ENCODE measurements around the gene PCDHB10. TPM values are rescaled to one million over a fixed set of nuclear protein-coding genes. Genes with fewer than 3 reads are reported as not detected.
"Not testable (repeated sequence)": the region's sequence is repeated elsewhere in the genome, so short reads cannot be mapped to it uniquely, and the experiment has no call there.

Gene PCDHB10
- total and polyA plus RNA-seq, 2 donors from 2014 or later, result 0.73 to 2.3 TPM

DNA sequence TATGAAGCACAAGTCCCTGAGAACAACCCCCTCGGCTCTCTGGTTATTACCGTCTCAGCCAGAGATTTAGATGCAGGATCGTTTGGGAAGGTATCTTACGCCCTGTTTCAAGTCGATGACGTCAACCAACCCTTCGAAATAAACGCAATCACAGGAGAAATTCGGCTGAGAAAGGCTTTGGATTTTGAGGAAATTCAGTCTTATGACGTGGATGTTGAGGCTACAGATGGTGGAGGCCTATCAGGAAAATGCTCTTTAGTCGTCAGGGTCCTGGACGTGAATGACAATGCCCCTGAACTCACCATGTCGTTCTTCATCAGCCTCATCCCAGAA is 41.2 kb upstream of the PCDHB10 start:
- intact Hi-C loops (cut with DNase I), result no loop called here
- FAIRE-seq, result no peak
- no peaks in the 10 kb centered on the region for H3K4me1 ChIP-seq (ENCODE audit: control insufficient read depth in 2 of 3, insufficient read depth in 2 of 3, low read depth in 1 of 3, low read length in 3 of 3)
- peaks cover 2 to 35% (median 10%) of the 10 kb centered on the region in 3 donors for H3K9me3 ChIP-seq (ENCODE audit: control insufficient read depth in 2 of 3, insufficient read depth in 1 of 3, low read length in 3 of 3)
- no peak overlapping the region for H3K27ac ChIP-seq (ENCODE audit: low read depth in 2 of 2, low read length in 2 of 2)
- no peak overlapping the region for H3K4me3 ChIP-seq (ENCODE audit: low read length in 3 of 3)
- no peak overlapping the region for H3K9ac ChIP-seq (ENCODE audit: low read length in 3 of 3)
- TF ChIP-seq, protein P1, sequence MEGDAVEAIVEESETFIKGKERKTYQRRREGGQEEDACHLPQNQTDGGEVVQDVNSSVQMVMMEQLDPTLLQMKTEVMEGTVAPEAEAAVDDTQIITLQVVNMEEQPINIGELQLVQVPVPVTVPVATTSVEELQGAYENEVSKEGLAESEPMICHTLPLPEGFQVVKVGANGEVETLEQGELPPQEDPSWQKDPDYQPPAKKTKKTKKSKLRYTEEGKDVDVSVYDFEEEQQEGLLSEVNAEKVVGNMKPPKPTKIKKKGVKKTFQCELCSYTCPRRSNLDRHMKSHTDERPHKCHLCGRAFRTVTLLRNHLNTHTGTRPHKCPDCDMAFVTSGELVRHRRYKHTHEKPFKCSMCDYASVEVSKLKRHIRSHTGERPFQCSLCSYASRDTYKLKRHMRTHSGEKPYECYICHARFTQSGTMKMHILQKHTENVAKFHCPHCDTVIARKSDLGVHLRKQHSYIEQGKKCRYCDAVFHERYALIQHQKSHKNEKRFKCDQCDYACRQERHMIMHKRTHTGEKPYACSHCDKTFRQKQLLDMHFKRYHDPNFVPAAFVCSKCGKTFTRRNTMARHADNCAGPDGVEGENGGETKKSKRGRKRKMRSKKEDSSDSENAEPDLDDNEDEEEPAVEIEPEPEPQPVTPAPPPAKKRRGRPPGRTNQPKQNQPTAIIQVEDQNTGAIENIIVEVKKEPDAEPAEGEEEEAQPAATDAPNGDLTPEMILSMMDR (IDR thresholded peaks at IDR 0.05; ENCODE audit: borderline replicate concordance, extremely low read depth, insufficient read depth), result no peak
- H3K36me3 ChIP-seq (ENCODE audit: control insufficient read depth in 2 of 3, insufficient read depth in 3 of 3, low read length in 3 of 3), result no peaks in the 10 kb centered on the region
- H3K27me3 ChIP-seq (ENCODE audit: control insufficient read depth, insufficient read depth, low read length), result no peaks in the 10 kb centered on the region
- DNase-seq, result no peak

DNA sequence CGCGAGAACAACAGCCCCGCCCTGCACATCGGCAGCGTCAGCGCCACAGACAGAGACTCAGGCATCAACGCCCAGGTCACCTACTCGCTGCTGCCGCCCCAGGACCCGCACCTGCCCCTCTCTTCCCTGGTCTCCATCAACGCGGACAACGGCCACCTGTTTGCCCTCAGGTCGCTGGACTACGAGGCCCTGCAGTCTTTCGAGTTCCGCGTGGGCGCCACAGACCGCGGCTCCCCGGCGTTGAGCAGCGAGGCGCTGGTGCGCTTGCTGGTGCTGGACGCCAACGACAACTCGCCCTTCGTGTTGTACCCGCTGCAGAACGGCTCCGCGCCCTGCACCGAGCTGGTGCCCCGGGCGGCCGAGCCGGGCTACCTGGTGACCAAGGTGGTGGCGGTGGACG is 40.5 kb upstream of the PCDHB10 start:
- peaks cover 2 to 42% (median 13%) of the 10 kb centered on the region in 3 donors for H3K9me3 ChIP-seq (ENCODE audit: control insufficient read depth in 2 of 3, insufficient read depth in 1 of 3, low read length in 3 of 3)
- H3K4me3 ChIP-seq (ENCODE audit: low read length in 3 of 3); H3K27me3 ChIP-seq (ENCODE audit: control insufficient read depth, insufficient read depth, low read length); intact Hi-C loops (cut with DNase I); H3K36me3 ChIP-seq (ENCODE audit: control insufficient read depth in 2 of 3, insufficient read depth in 3 of 3, low read length in 3 of 3); H3K4me1 ChIP-seq (ENCODE audit: control insufficient read depth in 2 of 3, insufficient read depth in 2 of 3, low read depth in 1 of 3, low read length in 3 of 3); H3K9ac ChIP-seq (ENCODE audit: low read length in 3 of 3); FAIRE-seq; DNase-seq; H3K27ac ChIP-seq (ENCODE audit: low read depth in 2 of 2, low read length in 2 of 2): not testable (repeated sequence)

DNA sequence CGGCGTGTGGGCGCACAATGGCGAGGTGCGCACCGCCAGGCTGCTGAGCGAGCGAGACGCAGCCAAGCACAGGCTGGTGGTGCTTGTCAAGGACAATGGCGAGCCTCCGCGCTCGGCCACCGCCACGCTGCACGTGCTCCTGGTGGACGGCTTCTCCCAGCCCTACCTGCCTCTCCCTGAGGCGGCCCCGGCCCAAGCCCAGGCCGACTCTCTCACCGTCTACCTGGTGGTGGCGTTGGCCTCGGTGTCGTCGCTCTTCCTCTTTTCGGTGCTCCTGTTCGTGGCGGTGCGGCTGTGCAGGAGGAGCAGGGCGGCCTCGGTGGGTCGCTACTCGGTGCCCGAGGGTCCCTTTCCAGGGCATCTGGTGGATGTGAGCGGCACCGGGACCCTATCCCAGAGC is 40.1 kb upstream of the PCDHB10 start:
- DNase-seq; H3K27ac ChIP-seq (ENCODE audit: low read depth in 2 of 2, low read length in 2 of 2); FAIRE-seq; H3K4me1 ChIP-seq (ENCODE audit: control insufficient read depth in 2 of 3, insufficient read depth in 2 of 3, low read depth in 1 of 3, low read length in 3 of 3); H3K4me3 ChIP-seq (ENCODE audit: low read length in 3 of 3); H3K9ac ChIP-seq (ENCODE audit: low read length in 3 of 3); H3K27me3 ChIP-seq (ENCODE audit: control insufficient read depth, insufficient read depth, low read length); H3K36me3 ChIP-seq (ENCODE audit: control insufficient read depth in 2 of 3, insufficient read depth in 3 of 3, low read length in 3 of 3); intact Hi-C loops (cut with DNase I): not testable (repeated sequence)
- peaks cover 2 to 46% (median 17%) of the 10 kb centered on the region in 3 donors for H3K9me3 ChIP-seq (ENCODE audit: control insufficient read depth in 2 of 3, insufficient read depth in 1 of 3, low read length in 3 of 3)

DNA sequence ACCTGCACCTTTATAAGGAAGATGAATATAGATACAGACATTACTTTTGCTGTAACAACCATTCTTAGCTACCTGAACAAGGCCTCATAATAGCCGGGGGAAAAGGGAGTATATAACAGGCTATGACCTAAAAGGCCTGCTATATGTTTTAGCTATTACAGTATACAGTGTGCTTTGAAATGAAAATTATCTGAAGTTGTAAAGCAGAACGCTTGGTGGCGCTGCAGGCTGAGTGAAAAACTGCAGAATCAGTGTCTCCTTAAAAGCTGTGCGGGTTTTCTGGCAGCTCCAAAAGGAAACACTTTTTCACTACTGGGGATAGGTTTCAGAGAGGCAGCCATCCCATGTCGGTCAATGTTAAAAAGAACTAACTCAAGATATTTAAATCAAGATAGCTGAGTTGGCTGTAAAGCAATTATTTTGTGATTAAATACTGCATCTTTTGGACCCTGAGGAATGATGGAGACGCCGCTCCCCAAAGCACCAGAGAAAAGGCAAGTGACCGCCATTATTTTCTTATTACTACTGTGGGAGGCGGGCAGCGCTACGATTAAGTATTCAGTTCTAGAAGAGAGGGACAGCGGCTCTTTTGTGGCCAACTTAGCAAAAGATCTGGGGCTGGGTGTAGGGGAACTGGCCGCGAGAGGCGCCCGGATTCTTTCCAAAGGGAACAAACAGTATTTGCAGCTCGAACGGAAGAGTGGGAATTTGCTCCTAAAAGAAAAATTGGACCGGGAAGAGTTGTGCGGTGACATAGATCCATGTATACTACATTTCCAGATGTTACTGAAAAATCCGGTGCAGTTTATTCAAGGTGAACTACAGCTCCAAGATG is 36.4 kb upstream of the PCDHB10 start:
- peaks cover 2 to 27% (median 10%) of the 10 kb centered on the region in 3 donors for H3K9me3 ChIP-seq (ENCODE audit: control insufficient read depth in 2 of 3, insufficient read depth in 1 of 3, low read length in 3 of 3)
- FAIRE-seq, result no peak

DNA sequence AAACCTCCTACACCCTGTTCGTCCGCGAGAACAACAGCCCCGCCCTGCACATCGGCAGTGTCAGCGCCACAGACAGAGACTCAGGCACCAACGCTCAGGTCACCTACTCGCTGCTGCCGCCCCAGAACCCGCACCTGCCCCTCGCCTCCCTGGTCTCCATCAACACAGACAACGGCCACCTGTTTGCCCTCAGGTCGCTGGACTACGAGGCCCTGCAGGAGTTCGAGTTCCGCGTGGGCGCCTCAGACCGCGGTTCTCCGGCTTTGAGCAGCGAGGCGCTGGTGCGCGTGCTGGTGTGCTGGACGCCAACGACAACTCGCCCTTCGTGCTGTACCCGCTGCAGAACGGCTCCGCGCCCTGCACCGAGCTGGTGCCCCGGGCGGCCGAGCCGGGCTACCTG is 34.8 kb upstream of the PCDHB10 start:
- intact Hi-C loops (cut with DNase I); FAIRE-seq; H3K4me3 ChIP-seq (ENCODE audit: low read length in 3 of 3); H3K4me1 ChIP-seq (ENCODE audit: control insufficient read depth in 2 of 3, insufficient read depth in 2 of 3, low read depth in 1 of 3, low read length in 3 of 3); H3K36me3 ChIP-seq (ENCODE audit: control insufficient read depth in 2 of 3, insufficient read depth in 3 of 3, low read length in 3 of 3); H3K27ac ChIP-seq (ENCODE audit: low read depth in 2 of 2, low read length in 2 of 2); H3K27me3 ChIP-seq (ENCODE audit: control insufficient read depth, insufficient read depth, low read length); H3K9ac ChIP-seq (ENCODE audit: low read length in 3 of 3); DNase-seq: not testable (repeated sequence)
- peaks cover 2 to 20% (median 10%) of the 10 kb centered on the region in 3 donors for H3K9me3 ChIP-seq (ENCODE audit: control insufficient read depth in 2 of 3, insufficient read depth in 1 of 3, low read length in 3 of 3)

More for the DNA sequence above, 36.4 kb upstream of the PCDHB10 start:
- TF ChIP-seq, protein P1 (IDR thresholded peaks at IDR 0.05; ENCODE audit: borderline replicate concordance, extremely low read depth, insufficient read depth), result no peak
- H3K27me3 ChIP-seq (ENCODE audit: control insufficient read depth, insufficient read depth, low read length), result no peaks in the 10 kb centered on the region
- no peak overlapping the region for H3K27ac ChIP-seq (ENCODE audit: low read depth in 2 of 2, low read length in 2 of 2)
- no peaks in the 10 kb centered on the region for H3K36me3 ChIP-seq (ENCODE audit: control insufficient read depth in 2 of 3, insufficient read depth in 3 of 3, low read length in 3 of 3)
- intact Hi-C loops (cut with DNase I), result no loop called here
- H3K9ac ChIP-seq (ENCODE audit: low read length in 3 of 3), result no peak overlapping the region
- no peak overlapping the region for H3K4me3 ChIP-seq (ENCODE audit: low read length in 3 of 3)
- DNase-seq, result no peak
- H3K4me1 ChIP-seq (ENCODE audit: control insufficient read depth in 2 of 3, insufficient read depth in 2 of 3, low read depth in 1 of 3, low read length in 3 of 3), result no peaks in the 10 kb centered on the region

DNA sequence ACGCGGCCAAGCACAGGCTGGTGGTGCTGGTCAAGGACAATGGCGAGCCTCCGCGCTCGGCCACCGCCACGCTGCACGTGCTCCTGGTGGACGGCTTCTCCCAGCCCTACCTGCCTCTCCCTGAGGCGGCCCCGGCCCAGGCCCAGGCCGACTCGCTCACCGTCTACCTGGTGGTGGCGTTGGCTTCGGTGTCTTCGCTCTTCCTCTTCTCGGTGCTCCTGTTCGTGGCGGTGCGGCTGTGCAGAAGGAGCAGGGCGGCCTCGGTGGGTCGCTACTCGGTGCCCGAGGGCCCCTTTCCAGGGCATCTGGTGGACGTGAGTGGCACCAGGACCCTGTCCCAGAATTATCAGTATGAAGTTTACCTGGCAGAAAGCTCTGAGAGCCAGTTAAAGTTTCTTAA is 34.3 kb upstream of the PCDHB10 start:
- H3K36me3 ChIP-seq (ENCODE audit: control insufficient read depth in 2 of 3, insufficient read depth in 3 of 3, low read length in 3 of 3); intact Hi-C loops (cut with DNase I); DNase-seq; H3K27me3 ChIP-seq (ENCODE audit: control insufficient read depth, insufficient read depth, low read length); FAIRE-seq; H3K9ac ChIP-seq (ENCODE audit: low read length in 3 of 3); H3K4me1 ChIP-seq (ENCODE audit: control insufficient read depth in 2 of 3, insufficient read depth in 2 of 3, low read depth in 1 of 3, low read length in 3 of 3); H3K4me3 ChIP-seq (ENCODE audit: low read length in 3 of 3); H3K27ac ChIP-seq (ENCODE audit: low read depth in 2 of 2, low read length in 2 of 2): not testable (repeated sequence)
- peaks cover 2 to 20% (median 10%) of the 10 kb centered on the region in 3 donors for H3K9me3 ChIP-seq (ENCODE audit: control insufficient read depth in 2 of 3, insufficient read depth in 1 of 3, low read length in 3 of 3)

Measured in kidney (tissue), 14 donors.